ENCODE data around the gene CA14.

DNA sequence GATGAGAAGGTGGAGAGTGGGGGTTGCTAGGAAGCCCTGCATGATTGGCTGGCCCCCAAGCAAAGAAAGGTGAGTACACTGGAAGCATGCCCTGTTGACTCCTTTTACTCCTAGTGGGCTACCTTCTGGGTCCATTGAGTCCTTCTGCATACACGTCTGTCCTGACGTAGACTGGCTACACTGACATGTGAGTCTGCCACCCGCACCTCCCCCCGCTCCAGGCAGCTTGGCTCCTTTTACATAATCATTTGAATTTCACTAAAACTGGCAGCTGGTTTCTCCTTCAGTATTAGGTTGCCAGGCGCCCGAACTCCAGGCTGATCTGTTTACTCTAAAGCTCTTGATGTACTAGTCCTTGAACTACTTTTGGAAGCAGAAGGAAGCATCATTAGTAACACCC lies 44.8 kb downstream of the CA14 start:
- no peak for TF ChIP-seq POLR2A (IDR thresholded peaks at IDR 0.05)
- TF ChIP-seq, protein P1, sequence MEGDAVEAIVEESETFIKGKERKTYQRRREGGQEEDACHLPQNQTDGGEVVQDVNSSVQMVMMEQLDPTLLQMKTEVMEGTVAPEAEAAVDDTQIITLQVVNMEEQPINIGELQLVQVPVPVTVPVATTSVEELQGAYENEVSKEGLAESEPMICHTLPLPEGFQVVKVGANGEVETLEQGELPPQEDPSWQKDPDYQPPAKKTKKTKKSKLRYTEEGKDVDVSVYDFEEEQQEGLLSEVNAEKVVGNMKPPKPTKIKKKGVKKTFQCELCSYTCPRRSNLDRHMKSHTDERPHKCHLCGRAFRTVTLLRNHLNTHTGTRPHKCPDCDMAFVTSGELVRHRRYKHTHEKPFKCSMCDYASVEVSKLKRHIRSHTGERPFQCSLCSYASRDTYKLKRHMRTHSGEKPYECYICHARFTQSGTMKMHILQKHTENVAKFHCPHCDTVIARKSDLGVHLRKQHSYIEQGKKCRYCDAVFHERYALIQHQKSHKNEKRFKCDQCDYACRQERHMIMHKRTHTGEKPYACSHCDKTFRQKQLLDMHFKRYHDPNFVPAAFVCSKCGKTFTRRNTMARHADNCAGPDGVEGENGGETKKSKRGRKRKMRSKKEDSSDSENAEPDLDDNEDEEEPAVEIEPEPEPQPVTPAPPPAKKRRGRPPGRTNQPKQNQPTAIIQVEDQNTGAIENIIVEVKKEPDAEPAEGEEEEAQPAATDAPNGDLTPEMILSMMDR (IDR thresholded peaks at IDR 0.05), result no peak
- no peak for TF ChIP-seq EP300 (IDR thresholded peaks at IDR 0.05)
